Activated naive CD4-positive, alpha-beta T cell (primary cell): ENCODE data around the gene HERC3.

ENCODE experiments used
- DNase-seq, 4 experiments: peaks; one replicate each; lab custom pipeline; 2025; lab: John Stamatoyannopoulos, UW

The HERC3 gene

DNA sequence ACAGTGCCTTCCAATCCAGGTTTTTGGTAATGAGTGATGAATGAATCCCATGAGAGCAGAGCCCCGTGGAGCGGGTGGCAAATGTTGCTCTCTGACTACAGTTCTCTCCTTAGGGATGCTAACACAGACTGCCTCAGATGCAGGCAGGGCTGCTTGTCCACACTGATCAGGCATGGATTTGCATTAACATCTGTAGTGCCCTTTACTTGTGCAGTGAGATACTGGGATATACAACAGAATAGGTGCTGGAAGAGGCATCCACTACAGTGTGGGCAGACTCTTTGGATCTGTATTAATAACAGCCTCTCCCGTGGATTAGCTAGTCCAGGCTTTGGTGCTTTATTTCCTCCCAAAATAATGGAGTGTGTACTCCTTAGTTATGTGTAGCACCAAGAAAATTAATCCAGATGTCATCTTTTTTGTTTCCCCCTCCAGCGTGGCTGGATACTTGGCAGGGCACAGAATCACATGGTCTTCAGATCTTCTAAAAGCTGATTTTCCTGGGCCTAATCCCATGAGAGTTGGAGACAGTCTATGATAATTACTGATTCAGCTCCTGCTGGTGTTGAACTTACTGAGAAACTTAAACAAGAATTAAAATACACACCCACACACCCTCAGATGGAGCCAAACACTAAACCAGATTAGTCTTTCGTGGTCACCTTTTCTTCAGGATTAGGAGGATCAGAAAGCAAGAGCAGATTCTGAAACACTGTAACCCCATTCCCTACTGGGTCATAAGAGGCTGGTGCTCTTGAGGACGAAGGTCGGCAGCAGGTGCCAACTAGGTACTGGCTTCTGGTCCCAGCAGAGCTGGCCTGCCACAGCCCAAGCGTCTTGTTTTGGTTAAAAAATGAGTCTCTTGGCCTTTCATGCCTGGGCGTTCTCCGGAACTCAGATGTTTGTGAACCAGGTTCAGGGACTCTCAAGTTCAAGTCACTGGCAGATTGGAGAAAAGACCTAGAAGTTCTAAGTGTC lies 128.5 kb downstream of the HERC3 start:
- DNase-seq, result no peak

DNA sequence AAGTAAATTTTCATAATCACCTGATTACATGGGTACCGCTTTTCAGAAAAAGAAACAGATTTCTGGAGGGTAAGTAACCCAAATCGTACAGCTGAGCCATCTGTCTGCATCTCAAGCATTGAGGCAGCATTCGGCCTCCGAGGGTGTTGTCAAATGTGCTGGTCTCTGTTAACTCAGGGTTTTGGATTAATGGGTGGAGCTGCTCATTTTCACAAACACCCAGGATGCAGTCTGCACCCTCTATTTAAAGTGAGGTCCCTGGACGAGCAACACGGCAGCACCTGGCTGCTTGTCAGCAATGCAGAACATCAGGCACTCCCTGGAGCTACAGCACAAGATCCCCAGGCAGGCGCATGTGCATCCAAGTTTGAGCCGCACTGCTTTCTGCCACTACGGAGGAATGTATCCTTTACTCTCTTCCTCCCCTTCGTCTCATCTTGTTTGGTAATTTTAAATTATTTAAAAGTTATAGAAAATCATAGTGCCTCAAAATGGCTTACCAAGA lies 130.0 kb downstream of the HERC3 start:
- DNase-seq, result no peak

DNA sequence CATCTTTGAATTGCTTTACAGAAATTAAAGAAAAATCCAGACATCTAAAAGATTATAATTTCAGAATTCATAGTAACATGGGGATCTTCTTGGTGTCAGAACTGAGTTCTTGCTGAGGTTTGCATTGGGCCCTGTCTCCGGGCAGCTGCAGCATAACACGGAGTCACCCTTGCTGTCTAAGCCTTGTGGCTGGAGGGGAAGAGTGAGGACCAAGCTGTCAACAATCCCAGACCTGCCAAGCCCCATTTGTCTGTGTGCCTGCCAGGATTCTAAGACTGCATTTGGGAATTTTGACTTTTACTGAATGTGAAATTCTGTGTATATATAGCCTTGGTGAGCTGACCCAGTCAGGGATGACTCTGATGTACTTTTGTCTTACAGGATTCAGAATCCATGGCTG lies 130.5 kb downstream of the HERC3 start:
- DNase-seq, result no peak

DNA sequence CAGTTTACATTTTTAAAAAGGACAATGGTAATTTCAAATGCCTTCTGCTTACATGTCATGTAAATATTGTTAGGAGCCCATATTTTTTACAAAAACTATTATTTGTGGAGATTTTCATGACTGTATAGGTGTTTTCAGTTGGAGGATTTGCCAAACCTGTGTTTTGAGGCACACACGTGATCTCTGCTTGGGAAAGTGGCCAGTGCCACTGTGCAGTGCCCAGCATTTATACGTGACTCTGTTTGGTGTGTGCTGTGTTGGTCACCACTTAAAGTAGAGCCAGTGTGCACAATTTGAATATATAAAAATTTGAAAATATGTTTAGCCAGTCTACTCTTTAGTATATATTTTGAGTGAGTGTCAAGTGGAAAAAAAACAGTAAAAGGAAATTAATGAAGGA lies 132.1 kb downstream of the HERC3 start:
- no peak for DNase-seq

DNA sequence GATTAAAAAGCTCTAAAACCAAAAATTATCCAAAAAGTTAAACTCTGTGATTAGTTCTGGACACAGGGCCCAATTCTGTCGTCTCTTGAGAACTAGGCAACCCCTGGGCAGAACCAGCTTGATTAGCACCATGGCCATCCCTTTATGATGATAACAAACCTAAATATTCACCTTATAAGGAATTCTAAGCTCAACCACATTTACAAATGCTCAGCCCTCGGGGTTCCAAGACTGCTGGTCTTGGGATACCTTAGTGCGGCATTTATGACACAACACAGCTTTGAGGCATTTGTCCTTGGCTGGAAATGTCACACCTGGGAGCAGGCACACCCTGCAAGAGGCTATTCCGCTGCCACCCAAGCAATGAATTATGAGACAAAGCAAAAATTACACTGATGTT lies 132.9 kb downstream of the HERC3 start:
- DNase-seq, result no peak

DNA sequence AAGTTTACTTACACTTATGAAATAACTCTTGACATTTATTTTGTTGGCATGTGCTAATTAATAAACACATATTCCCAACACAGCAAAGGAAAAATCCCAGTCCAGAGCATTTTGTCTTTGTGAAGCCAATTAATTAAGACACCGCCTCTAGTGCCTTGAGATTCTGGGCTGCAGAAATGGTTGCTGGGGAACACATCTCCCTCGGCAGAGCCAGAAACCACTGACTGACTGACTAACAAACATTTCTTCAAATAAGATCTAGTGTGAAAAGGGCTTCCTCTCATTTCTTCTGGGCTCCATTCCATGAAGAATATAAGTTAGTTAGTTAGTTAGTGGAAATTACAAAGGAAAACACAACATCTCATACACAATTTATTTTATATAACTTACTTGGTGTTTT lies 133.7 kb downstream of the HERC3 start:
- no peak for DNase-seq

DNA sequence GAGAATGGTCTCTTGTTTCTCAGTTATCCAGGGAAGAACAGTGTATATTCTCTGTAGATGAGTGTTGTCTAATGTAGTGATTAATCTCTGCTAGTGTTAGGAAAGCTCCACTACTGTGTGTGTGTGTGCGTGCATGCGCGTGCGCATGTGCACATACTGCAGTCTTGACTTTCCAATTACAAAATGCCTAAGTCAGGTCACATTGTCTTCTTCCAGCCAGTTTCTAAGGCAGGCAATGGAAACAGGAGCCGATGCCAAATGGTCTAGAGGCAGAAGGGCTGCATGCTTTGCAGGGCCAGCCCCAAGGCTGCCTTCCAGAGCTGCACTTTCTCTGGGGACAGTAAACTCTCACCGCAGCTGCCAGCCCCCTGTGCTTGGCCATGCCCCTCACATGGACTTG lies 135.9 kb downstream of the HERC3 start:
- no peak for DNase-seq

DNA sequence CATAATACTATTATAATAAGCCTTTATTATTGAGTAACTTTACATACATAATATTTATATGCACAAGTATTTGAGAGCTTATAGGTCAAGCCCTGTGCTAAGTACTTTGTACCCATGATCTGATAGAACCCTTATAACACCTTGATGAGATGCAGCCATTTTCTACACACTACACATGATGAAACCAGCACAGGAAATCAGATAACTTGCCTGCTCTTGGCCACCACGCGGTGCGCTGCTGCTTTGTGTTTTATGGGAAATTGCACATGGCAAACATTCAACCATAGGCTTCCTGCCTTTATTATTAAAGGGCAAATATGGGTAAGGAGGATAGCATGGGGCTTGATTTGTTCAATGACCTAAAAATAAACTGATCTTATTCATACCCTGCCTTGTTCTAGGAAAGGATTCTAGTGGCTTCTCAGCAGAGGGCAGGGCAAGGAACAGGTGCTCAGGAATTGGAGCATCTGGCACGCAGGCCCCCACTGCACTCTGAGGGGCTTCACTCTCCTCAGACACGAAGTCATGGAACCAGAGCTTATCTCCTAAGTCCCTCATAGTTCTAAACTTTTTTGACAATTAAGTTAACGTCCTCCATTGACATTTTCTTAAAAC lies 137.0 kb downstream of the HERC3 start:
- DNase-seq, result no peak

DNA sequence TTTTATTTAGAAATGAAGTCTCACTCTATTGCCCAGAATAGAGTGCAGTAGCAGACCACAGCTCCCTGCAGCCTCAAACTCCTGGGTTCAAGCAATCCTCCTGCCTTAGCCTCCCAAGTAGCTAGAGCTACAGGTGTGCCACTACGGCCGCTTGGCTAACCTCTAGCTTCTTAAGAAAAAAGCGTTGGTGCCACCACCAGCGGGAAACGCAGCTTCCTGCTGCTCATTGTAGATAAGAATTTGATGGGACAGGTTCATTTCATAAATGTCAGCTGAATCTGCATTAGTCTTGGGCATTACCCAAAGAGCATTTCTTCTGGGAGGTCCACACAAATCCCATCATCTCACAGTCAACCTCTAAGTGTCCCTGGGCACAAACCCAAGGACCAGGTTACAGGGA lies 138.5 kb downstream of the HERC3 start:
- DNase-seq, result no peak

DNA sequence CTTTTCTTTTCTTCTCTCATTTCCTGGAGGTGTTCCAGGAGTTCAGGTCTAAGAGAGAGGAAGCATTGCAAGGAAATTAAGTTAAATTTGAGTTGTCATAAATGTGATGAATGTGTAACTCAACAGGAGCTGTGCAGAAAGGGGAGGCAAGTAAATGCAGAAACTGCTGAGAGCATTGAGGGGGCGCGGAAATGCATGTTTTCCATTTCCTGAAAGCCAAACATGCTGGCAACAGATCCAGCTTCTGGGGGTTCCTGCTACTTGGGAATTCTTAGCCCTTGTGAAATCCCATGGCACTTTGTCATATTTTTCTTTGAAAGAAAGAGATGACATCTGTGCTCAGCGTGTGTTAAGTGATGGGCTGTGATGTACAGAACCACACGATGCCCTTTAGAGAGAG lies 139.1 kb downstream of the HERC3 start:
- no peak for DNase-seq

DNA sequence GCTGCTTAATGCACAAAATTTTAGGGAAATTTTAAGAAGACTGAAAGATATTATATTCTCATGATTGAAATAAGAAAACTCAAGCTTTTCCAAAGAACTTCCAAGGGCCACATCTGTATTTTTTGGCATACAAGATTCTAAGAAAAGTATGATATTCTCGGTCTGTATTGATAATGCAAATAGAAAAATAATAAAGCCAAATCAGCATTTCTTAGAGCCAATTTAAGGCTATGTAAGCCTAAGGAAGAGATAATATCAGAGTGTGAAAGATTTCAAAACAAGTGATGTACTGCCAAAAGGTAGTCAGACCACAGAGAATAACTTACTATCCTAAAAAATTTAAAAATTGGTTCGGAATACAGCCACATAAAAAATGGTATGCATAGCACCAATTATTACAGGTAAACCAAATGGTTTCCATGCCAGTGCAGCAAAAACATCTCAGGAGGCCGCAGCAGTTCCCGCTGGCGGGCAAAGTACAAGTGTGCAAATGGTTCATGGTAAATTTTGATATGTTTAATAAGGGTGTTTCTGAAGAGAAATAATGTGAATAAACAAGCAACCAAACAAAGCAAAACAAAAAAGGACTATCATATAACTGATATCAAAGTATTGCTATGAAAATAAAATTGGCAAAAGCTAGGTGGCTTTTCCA lies 140.6 kb downstream of the HERC3 start:
- no peak for DNase-seq

DNA sequence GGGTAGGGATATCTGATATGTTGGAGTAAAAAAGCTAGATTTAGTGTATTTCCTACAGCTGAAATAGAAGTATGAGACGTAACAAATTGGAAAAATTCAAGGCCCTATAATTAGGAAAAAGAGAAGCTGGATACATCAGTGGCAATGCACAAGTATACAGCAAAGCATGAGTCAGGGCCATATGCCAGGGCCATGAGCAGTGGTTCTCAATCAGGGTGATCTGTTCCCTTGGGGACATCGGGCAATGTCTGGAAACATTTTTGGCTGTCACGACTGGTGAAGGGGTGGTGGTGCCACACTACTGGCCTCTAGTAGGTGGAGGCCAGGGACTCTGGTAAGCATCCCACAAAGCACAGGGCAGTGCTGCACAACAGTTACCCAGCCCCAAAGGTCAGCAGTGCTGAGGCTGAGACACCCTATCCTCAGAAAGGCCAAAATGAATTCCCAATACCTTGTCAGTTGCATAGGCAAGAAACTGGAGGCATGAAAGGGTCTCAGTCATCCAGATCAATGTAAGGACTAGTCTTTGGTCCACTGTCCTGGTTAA lies 142.2 kb downstream of the HERC3 start:
- no peak for DNase-seq

DNA sequence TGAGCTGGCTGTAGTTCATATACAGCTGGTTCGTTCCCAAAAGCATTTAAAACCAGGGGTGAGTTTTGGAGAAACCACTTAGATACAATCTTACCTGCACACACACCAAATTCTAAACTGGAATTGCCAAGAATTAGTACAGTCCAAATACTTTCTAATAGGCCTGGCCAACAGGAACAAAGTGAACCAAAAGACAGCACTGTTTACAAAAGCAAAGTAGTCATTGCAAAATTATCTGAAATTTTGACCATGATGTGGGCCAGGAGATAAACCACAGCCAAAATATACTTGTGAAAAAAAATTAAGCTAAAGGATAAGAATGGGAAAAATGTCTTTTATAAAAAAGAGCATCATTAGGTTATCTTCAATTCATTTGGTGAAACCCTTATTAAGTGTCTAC lies 143.3 kb downstream of the HERC3 start:
- no peak for DNase-seq

DNA sequence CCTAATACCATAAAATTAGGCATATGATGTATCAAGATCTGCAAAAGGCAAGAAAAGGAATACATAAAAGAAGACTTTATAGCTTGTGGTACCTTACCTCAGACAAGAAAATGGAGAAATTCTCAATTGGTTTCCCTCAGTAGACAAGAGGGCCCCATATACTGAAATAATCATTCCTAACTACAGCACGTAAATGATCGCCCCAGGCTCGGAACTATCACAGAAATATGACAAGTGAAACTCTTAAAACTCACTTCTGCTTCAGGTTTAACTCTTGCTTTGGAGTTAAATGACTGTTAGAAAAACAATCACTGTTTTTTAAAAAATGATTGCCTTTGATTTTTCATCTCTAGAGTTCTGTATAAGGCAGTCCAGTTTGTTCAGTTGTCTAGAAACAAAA lies 144.0 kb downstream of the HERC3 start:
- DNase-seq, result no peak

DNA sequence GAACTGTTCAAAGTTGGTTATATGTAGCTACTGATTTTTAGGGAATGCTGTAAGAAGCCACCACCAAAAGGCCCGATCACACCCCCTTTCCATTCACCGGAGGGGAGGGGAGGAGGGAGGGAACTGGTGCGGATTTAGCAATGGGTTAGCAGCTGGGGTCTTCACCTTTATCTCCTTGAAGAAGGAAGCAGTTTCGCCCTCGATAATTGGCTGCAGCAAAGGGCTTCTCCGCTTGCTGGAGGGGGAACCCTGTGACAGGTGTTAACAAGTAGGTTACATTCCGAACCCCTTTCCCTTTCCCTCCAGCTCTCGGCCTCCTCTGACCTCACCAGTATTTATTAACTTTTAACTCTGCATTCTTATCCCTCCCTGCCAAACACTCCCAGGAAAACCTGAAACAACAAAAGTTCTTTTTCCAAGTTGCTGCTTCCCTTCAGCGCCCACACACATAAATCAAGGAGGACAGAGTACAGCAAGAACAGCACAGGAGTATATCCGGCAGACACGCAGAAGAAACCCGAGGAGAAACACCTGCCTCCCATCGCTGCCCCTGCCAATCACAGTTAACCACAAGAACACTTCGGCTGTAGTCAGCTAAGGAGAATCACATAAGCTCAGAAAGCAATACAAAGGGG lies 145.1 kb downstream of the HERC3 start:
- DNase-seq, result peak in 2 of 4 experiments; percentile 3 to 19

DNA sequence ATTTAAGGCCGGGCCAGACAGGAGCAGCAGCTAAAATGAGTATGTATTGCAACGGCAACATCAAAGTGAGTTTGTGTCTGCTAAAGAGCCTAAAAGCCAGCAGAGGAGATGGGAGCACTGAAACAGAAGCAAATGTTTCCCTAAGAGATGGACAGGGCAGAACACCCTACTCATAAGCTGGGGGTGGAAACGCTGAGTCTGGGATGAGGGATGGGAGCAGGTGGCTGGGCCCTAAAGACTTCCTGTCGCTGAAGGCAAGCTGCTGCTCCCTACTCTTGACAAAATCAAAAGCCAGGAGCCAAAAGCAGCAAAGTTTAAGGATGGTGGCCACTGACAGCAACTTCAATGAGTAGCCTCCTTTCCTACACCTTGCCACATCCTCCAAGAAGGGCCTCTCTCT lies 145.9 kb downstream of the HERC3 start:
- no peak for DNase-seq

DNA sequence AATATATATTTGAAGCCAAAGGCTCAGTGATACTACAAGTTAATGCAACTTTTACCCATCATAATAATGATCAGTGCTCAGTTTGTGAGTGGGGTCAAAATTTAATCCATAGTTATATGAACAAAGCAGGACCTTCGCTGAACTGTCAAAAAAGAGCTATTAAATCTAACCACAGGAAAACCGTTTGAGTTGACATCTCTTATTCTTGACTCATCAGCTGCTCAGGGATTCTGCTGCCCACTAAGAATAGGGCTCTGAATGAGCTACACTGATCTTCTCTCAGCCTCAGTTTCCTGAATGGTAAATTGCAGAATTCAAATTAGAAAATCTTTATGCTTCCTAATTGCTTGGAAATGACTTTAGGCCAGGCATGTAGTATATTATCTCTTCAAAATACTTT lies 150.3 kb downstream of the HERC3 start:
- DNase-seq, result no peak

DNA sequence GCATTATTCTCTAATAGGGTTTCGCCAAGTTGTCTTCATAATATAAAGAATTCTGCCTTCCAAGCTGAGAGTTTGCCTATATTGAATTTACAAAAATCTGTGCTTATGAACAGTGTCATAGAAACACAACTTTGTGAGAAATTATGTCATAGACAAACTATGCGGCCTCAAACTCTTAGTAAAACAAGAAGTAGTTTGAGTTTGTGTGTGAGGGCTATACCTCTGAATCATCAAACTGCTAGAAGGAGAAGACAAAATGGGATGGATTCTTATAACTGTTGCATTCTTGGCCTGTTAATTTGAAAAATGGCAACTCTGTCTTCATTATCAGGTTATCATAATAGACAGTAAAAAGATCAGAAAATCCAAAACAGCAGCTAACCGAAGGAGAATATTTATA lies 151.4 kb downstream of the HERC3 start:
- DNase-seq, result no peak

DNA sequence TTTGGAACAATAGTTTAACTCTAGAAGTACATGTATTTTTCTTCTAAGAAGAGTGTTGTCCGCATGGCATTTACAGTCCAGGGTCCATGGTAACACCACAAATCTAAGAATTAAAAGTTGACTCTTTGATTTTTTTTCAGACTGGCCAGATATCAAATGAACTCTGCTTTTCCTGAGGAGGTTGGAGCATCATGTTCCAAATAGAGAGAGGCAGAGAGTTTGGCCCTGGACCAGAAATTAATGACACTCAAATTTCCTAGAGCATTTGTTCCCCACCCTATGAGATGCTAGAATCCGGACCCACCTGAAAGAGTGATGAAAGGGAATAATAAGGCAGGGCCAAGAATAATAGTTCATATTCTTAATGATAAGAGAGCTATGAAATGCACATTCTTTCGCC lies 152.3 kb downstream of the HERC3 start:
- DNase-seq, result no peak

DNA sequence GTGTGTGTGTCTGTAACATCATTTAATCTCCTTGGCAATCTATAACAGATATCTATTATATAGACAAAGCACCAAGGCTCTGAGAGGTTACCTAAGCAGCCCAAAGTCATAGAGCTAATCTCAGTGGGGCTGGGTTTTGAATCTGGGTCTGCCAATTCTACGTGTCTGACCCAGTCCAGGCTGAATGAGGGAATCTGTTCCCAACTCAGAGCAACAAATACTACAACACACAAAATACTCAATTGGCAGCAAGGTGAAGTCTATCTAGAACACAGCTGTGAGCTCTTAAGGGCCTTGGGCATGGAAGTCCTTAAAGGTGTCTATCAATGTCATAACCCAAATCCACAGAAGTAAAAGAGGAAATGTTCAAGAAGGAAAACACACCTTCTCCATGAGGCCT lies 152.9 kb downstream of the HERC3 start:
- no peak for DNase-seq

DNA sequence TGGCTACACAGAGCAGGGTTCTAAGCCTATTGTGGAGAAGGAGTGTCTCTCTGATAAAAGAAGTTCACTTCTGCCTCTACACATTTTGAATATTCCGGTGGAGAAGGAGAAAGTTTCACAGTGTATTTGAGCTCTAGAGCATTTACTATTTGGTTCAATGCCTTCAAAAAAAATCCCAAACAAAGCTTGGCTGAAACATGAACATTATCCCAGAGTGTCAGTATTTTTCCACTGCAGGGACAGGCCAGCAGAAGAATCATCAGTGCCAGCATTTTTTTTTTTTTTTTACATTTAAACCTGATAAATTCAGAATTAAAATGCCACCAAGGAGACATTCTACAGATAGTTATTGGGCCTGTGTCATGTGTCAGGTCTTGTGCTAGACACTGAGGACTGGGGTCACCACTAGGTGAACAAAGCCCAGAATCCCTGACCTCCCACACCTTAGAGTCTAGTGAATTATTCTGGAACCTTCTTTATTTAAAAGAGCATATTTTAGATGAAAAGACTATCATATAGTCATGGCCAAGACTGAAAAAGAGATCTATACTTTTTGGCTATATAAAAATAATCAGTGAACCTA lies 153.4 kb downstream of the HERC3 start:
- DNase-seq, result no peak

DNA sequence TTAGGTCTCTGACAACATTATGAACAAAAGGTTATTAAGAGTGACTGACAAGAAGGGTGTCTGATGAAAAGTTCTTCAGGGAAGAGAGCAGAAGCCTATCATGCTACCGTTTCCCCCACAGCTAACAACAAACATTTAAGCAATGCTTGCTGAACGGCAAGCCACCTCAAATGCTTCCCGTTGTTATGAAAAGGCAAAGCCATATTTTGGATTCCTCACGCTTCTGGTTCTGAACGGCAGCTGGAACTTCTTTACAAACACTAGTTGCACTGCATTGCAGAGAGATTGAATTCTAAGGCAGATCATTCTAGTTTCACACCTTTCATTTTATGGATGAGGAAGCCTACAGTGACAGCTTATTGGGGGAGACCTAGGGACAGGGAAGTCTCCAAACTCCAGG lies 153.9 kb downstream of the HERC3 start:
- no peak for DNase-seq
